PFSK-1 (cell line): Measurements from ENCODE around the gene SKIC2.

Experiments
- FOXP2 ChIP-seq: optimal IDR thresholded peaks from 2 replicates; pipeline ENCODE3; 2011; ENCODE audit warnings: borderline replicate concordance, control low read depth, inconsistent platforms; ENCODE audit not compliant: insufficient read depth; ENCODE audit errors: extremely low read length, extremely low read depth
- POLR2AphosphoS5 ChIP-seq: IDR thresholded peaks from 2 replicates; pipeline ENCODE4 v1.6.1; 2012; ENCODE audit warnings: low read depth, mild to moderate bottlenecking, control low read depth, low read length, moderate library complexity
- REST ChIP-seq, 2 experiments: IDR thresholded peaks; 2 replicates each; pipeline versions ENCODE4 v1.6.1 to v1.8.0; 2011 to 2012; ENCODE audit warnings: low read depth in 2 of 2, low read length in 2 of 2, control low read depth in 1 of 2, inconsistent platforms in 1 of 2, mild to moderate bottlenecking in 1 of 2, moderate library complexity in 1 of 2; ENCODE audit not compliant: insufficient read depth in 1 of 2
- SIN3A ChIP-seq: IDR thresholded peaks from 2 replicates; pipeline ENCODE4 v1.6.1; 2012; ENCODE audit warnings: mild to moderate bottlenecking, low read length, moderate library complexity, borderline replicate concordance; ENCODE audit not compliant: insufficient read depth
- TAF1 ChIP-seq: IDR thresholded peaks from 2 replicates; pipeline ENCODE4 v1.6.1; 2012; ENCODE audit warnings: low read length, control low read depth, borderline replicate concordance; ENCODE audit not compliant: insufficient read depth

GRCh38 chr6:31920811-31921210 is 38.2 kb upstream of the SKIC2 start:
- TF ChIP-seq POLR2AphosphoS5 (no peak), SIN3A (no peak), TAF1 (no peak), REST (IDR thresholded peaks at IDR 0.05; ENCODE audit: insufficient read depth in 1 of 2, low read depth in 2 of 2, low read length in 2 of 2) (no peak), FOXP2 (no peak)
